HCT116 (cell line): ENCODE measurements around the gene STK24.

Experiments
- EZH2phosphoT487 ChIP-seq: fragments of 200-600 bp; IDR thresholded peaks from 2 replicates; pipeline ENCODE4 v1.6.1; 2018; ENCODE audit warnings: antibody characterized with exemption, borderline replicate concordance
- JUND ChIP-seq: IDR thresholded peaks from 2 replicates; pipeline ENCODE4 v1.6.1; 2012
- POLR2A ChIP-seq: IDR thresholded peaks from 2 replicates; pipeline ENCODE4 v1.7.0; 2011; ENCODE audit warnings: borderline replicate concordance; ENCODE audit not compliant: insufficient read depth, insufficient read length; ENCODE audit errors: extremely low read depth
- POLR2AphosphoS5 ChIP-seq: IDR thresholded peaks from 2 replicates; pipeline ENCODE4 v1.6.1; 2011; ENCODE audit warnings: mild to moderate bottlenecking, low read depth, low read length, moderate library complexity
- RAD21 ChIP-seq: IDR thresholded peaks from 2 replicates; pipeline ENCODE4 v1.6.1; 2012; ENCODE audit warnings: low read depth, mild to moderate bottlenecking
- SIN3A ChIP-seq: IDR thresholded peaks from 2 replicates; pipeline ENCODE4 v1.6.1; 2012; ENCODE audit warnings: low read depth
- SP1 ChIP-seq: IDR thresholded peaks from 2 replicates; pipeline ENCODE4 v1.6.1; 2012; ENCODE audit warnings: low read depth
- TCF7L2 ChIP-seq: IDR thresholded peaks from 2 replicates; pipeline ENCODE4 v1.7.0; 2011; ENCODE audit warnings: borderline replicate concordance, inconsistent platforms; ENCODE audit not compliant: insufficient read depth, insufficient read length; ENCODE audit errors: extremely low read depth
- ZFX ChIP-seq: fragments of 450-650 bp; IDR thresholded peaks from 2 replicates; pipeline ENCODE4 v1.6.1; 2017
- TF ChIP-seq, protein P1 (sequence below), 3 experiments: fragments of 200-600 bp in 1 of 3; sonication (generic) in 1 of 3; IDR thresholded peaks in 2 of 3; conservative IDR thresholded peaks in 1 of 3; 2 replicates each; pipeline ENCODE4 v1.5.1; 2012 to 2017; ENCODE audit warnings: low read depth in 2 of 3, low read length in 2 of 3, antibody characterized with exemption in 1 of 3, borderline replicate concordance in 1 of 3, control low read depth in 1 of 3, mild to moderate bottlenecking in 1 of 3, mixed read lengths in 1 of 3, mixed run types in 1 of 3, moderate library complexity in 1 of 3; ENCODE audit not compliant: insufficient read depth in 1 of 3
- TF ChIP-seq, protein P2 (sequence below): IDR thresholded peaks from 2 replicates; pipeline ENCODE4 v1.6.1; 2012

DNA sequence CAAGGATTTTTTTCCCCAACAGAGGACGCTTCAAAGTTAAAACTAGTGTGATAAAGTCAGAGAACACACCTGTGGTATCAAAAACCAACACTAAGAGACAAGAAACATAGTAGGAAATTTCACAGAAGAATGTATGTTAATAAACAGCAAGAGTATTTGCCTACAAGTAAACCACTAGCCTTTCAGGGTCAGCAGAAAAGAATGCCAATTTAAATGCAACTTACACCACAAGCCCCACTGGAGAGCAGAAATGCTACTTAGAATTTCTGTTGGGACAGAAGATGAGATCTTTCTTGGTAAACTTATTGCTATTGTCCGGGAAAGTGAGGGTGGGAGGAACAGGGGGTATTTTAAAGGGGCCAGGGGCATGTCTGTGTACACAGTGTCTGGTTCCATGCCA lies 68.6 kb downstream of the STK24 start:
- TF ChIP-seq EZH2phosphoT487 = no peak
- no peak for TF ChIP-seq JUND
- TF ChIP-seq, protein P1, sequence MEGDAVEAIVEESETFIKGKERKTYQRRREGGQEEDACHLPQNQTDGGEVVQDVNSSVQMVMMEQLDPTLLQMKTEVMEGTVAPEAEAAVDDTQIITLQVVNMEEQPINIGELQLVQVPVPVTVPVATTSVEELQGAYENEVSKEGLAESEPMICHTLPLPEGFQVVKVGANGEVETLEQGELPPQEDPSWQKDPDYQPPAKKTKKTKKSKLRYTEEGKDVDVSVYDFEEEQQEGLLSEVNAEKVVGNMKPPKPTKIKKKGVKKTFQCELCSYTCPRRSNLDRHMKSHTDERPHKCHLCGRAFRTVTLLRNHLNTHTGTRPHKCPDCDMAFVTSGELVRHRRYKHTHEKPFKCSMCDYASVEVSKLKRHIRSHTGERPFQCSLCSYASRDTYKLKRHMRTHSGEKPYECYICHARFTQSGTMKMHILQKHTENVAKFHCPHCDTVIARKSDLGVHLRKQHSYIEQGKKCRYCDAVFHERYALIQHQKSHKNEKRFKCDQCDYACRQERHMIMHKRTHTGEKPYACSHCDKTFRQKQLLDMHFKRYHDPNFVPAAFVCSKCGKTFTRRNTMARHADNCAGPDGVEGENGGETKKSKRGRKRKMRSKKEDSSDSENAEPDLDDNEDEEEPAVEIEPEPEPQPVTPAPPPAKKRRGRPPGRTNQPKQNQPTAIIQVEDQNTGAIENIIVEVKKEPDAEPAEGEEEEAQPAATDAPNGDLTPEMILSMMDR (IDR thresholded peaks at IDR 0.05 in 2 of 3, conservative IDR thresholded peaks at IDR 0.05 in 1 of 3; ENCODE audit: borderline replicate concordance in 1 of 3, insufficient read depth in 1 of 3, low read depth in 2 of 3, low read length in 2 of 3) = no peak
- TF ChIP-seq POLR2A = no peak
- no peak for TF ChIP-seq RAD21
- TF ChIP-seq POLR2AphosphoS5 = no peak
- no peak for TF ChIP-seq TCF7L2
- no peak for TF ChIP-seq SIN3A
- TF ChIP-seq, protein P2, sequence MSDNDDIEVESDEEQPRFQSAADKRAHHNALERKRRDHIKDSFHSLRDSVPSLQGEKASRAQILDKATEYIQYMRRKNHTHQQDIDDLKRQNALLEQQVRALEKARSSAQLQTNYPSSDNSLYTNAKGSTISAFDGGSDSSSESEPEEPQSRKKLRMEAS = no peak
- TF ChIP-seq SP1 = no peak
- no peak for TF ChIP-seq ZFX
